SKM-1 treated with dmso at 0.1 percent for 144 hours (cell line): ENCODE data around the gene ATRN.

Source experiments
- DNase-seq: peaks from one replicate; lab custom pipeline; 2025; ENCODE audit not compliant: unreplicated experiment; lab: John Stamatoyannopoulos, UW

Gene ATRN

DNA sequence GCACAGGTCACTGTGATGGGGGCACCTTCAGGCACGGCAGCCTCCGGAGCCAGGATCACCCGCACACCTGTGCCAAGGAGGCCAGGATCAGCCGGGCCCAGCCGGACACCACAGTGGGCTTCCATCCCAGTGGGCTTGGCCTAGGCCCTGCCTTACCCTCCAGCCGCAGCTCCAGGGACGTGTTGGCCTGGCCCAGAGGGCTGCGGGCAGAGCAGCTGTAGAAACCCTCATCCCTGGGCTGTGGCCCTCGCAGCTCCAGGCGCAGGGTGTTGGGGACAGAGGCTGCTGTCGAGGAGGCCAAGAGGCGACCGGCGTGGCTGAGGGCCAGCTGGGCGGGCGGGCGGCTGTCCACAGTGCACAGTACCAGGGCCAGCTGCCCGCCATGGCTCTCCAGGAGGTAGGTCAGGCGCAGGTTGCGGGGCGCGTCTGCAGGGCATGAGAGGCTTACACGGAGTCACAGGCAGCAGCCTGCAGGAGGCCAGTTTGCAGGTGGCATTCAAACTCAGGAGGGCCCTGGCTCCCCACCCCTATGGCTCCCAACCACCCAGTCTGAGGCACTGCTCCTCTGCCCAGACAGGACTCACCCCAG is 222.0 kb downstream of the ATRN start:
- DNase-seq: no peak

DNA sequence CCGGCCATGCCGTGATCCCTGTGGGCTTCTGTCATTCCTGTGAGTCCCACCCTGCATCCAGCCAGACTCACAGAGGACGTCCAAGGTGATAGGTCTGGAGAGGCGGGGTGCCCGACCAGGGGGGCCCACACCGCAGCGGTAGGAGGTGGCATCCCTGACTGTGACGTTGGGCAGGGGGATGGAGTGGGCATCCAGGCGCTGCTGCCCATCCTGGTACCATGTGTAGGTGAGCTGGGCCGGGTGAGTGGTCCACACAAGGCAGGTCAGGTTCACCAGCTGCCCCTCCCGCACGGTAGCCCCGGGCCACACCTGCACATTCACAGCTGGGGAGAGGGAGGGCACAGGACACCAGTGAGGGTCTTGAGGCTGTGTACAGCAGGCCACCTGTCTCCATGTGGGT is 222.6 kb downstream of the ATRN start:
- DNase-seq: no peak

DNA sequence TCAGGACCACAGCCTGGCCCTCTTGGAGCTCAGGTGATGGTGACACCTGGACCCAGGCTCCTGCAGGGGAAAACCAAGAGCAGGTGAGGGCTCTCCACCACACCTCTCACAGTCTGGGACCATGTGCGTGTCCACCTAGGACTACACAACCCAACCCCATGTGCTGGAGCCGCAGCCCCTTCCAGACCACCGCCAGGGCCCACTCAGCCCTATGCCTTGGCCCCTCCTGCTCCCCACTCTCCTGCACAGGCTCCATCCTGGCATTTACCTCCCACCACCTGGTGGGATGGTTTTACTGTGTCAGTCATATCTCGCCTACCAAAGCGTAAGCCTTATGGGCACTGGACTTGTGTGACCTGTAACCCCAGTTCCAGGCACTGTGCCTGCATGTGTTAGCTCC is 224.0 kb downstream of the ATRN start:
- no peak for DNase-seq

DNA sequence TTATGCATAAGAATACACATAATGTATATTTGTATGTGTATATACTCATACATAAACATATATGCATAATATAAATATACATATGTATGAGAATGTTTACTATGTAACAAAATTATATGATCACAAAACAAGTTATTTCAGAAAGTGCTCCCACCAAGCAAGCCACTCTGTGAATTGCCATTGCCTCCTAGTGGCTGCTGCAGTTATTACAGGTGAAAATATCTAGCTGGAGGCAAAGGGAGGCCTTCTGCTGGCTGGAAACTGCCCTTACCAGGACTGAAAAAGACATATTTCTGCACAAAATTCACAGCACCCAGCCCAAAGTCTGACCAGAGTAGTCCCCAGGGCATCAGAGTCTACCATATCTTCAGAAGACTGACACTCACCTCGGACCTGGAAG is 225.4 kb downstream of the ATRN start:
- no peak for DNase-seq

DNA sequence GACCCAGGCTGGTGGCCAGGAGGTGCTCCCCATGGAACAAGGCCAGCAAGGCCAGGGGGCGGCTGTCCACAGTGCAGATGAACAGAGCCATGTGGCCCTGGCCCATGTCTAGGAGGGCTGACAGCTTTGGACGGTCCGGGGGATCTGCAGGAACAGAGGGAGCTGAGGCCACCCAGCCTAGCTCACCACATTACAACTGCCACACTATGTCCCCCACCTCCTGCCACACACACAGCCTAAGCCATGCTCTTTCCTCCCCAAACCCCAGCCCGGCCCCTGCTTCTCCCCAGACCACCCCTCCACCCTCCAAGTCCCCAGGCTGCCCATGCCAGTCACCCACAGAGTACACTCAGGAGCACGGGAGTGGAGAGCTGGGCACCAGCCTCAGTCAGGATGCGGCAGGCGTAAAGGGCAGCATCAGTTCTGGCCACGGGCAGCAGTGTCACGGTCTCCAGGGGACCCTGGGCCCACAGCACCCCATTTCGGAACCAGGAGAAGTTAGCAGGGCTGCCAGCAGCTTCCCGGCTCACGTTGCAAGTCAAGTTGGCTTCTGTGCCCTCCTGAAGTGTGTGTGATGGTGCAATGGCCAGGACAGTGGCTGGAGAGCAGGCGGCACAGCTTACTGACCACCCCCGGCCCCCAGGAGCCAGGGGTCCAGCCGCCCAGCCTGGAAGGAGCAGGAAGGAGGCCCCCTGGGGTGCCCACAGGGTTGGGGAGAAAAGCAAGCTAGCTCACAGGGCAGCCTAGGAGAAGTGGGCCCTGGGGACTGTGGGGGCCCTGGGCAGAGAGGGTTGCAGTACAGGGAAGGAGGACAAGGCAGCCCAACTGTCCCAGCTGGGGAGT is 226.1 kb downstream of the ATRN start:
- DNase-seq: no peak

DNA sequence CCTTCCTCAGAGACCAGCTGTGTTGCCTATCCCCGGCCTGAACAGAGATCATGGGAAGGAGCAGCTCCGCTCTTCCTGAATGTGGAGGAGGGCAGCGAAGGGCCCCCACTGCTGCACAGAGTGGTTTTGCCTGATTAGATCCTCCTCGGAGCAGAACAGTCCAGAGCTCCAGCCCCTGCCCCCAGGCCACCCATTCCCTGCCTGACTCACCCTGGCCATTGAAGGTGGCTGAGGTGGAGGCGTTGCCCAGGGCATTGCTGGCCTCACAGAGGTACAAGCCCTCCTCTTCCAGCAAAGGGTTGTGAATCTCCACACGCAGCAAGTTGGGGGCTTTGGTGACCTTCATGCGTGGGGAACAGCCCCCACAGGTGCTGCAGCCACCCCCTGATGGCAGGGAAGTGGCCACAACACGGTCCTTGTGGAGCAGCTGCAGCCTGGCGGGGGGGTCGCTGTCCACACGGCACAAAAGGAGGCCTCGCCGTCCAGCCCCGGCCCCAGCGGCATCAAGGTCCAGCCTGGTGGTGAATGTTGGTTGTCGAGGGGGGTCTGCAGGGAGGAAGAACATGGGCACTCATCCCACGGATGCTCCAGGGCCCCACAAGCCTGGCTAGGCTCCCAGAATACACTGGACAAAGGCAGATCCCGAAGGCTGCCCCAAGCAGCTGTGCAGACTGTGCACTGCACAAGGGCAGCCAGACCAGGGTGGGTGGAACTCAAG is 226.9 kb downstream of the ATRN start:
- no peak for DNase-seq

DNA sequence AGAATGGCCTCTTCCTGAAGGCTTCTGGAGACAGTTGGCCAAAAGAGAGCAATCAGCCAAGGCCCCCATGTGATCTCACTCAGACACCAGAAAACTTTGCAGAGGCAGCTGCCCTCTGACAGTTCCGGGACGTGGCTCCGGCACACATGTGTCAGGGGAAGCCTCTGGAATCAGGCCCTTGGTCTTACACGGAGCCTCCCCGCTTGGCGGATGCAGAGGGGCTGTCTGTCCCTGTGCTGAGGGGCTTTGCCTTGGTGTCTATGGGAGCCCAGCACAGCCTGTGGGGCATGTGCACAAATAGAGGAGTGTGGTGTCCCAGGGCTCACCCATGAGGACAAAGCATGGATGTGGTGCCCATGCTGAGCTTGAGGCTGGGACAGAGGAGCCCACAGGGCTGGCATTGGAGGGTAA is 227.8 kb downstream of the ATRN start:
- no peak for DNase-seq

DNA sequence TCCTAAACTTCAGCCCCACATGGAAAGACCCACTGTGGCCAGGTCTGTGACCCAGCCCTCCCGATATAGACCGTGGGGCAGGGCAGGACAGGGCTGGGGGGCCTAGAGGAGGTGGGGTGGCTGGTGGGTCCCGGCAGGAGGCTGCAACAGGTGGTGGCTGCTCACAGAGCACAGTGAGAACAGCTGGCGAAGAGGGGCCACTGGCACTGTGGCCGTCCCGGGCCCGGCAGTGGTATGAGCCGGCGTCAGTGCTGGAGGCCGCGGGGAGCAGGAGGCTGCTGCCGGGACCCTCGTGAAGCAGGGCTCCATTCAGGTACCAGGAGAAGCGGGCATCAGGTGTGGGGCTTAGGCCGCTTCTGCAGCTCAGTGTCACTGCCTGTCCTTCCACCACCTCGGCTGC is 228.2 kb downstream of the ATRN start:
- no peak for DNase-seq
